ENCODE data around the gene NOM1. TPM values are rescaled to one million over a fixed set of nuclear protein-coding genes. Genes with fewer than 3 reads are reported as not detected.

The NOM1 gene
- total and polyA plus RNA-seq, 2 experiments from 2014 or later, result 17.7 to 36.5 TPM

DNA sequence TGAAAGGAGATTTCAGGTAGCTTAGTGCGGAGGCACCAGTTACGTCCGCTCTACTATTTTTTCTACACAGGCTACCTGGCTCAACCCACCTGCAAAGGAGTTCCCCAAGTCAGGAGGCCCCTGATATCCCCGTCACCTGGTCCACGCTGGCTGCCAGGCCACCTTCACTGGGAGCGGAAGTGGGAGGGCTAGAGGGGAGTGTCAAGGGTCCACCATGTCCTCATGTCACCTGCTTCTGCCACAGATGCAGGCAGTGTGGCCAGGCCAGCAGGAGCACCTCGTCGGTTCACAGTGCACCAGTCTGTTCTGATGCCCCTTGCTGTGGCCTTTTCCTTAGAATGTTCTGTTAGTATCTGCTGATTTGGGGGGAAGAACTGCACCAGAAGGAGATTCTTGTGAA is 16.9 kb downstream of the NOM1 start:
- H3F3A ChIP-seq (replicated peaks; ENCODE audit: low read depth), result no peaks in the 10 kb centered on the region
- TF ChIP-seq EZH2phosphoT487 (IDR thresholded peaks at IDR 0.05; ENCODE audit: unreplicated experiment) (no peak), POLR2AphosphoS5 (IDR thresholded peaks at IDR 0.05; ENCODE audit: low read depth) (no peak), ZNF114 (CRISPR knock-in tag; IDR thresholded peaks at IDR 0.05) (no peak), ZNF462 (CRISPR knock-in tag; IDR thresholded peaks at IDR 0.05) (no peak), STAT1 (IDR thresholded peaks at IDR 0.05; ENCODE audit: unreplicated experiment) (no peak), NANOG (IDR thresholded peaks at IDR 0.05; ENCODE audit: borderline replicate concordance) (no peak), CREB1 (CRISPR knock-in tag; IDR thresholded peaks at IDR 0.05; ENCODE audit: low read depth) (no peak), ZNF331 (CRISPR knock-in tag; IDR thresholded peaks at IDR 0.05; ENCODE audit: low read depth) (no peak), REST (IDR thresholded peaks at IDR 0.05; ENCODE audit: unreplicated experiment) (no peak), EZH2 (IDR thresholded peaks at IDR 0.05; ENCODE audit: low read depth, unreplicated experiment) (no peak), JUNB (IDR thresholded peaks at IDR 0.05; ENCODE audit: unreplicated experiment) (no peak)
- TF ChIP-seq, protein P1, sequence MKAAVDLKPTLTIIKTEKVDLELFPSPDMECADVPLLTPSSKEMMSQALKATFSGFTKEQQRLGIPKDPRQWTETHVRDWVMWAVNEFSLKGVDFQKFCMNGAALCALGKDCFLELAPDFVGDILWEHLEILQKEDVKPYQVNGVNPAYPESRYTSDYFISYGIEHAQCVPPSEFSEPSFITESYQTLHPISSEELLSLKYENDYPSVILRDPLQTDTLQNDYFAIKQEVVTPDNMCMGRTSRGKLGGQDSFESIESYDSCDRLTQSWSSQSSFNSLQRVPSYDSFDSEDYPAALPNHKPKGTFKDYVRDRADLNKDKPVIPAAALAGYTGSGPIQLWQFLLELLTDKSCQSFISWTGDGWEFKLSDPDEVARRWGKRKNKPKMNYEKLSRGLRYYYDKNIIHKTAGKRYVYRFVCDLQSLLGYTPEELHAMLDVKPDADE (IDR thresholded peaks at IDR 0.05), result no peak
- TF ChIP-seq, protein P2, sequence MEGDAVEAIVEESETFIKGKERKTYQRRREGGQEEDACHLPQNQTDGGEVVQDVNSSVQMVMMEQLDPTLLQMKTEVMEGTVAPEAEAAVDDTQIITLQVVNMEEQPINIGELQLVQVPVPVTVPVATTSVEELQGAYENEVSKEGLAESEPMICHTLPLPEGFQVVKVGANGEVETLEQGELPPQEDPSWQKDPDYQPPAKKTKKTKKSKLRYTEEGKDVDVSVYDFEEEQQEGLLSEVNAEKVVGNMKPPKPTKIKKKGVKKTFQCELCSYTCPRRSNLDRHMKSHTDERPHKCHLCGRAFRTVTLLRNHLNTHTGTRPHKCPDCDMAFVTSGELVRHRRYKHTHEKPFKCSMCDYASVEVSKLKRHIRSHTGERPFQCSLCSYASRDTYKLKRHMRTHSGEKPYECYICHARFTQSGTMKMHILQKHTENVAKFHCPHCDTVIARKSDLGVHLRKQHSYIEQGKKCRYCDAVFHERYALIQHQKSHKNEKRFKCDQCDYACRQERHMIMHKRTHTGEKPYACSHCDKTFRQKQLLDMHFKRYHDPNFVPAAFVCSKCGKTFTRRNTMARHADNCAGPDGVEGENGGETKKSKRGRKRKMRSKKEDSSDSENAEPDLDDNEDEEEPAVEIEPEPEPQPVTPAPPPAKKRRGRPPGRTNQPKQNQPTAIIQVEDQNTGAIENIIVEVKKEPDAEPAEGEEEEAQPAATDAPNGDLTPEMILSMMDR (conservative IDR thresholded peaks at IDR 0.05; ENCODE audit: low read depth in 2 of 2), result no peak
- H3K27me3 ChIP-seq (ENCODE audit: insufficient read depth), result no peaks in the 10 kb centered on the region
- H2AFZ ChIP-seq, result no peak overlapping the region
- no peaks in the 10 kb centered on the region for H3K4me1 Mint-ChIP-seq
- H3K9me2 ChIP-seq (ENCODE audit: insufficient read depth), result no peaks in the 10 kb centered on the region
- no peaks in the 10 kb centered on the region for H3K4me1 ChIP-seq (ENCODE audit: insufficient read depth)
- H3K4me3 ChIP-seq, result no peak overlapping the region
- peaks cover 3% of the 10 kb centered on the region for H3K27me3 Mint-ChIP-seq (ENCODE audit: insufficient read depth, low read depth, poor library complexity)
- peaks cover 30% of the 10 kb centered on the region for H4K20me1 ChIP-seq (replicated peaks; ENCODE audit: insufficient read depth)
- peaks cover 88% of the 10 kb centered on the region for H3K36me3 Mint-ChIP-seq (ENCODE audit: low read depth)
- H3K4me2 ChIP-seq, result no peak overlapping the region
- H3K36me3 ChIP-seq (ENCODE audit: insufficient read depth), result peaks cover 73% of the 10 kb centered on the region
- no peak overlapping the region for H3K27ac Mint-ChIP-seq
- no peaks in the 10 kb centered on the region for H3K79me2 ChIP-seq (replicated peaks; ENCODE audit: insufficient read depth)
- no peaks in the 10 kb centered on the region for H3K9me3 Mint-ChIP-seq
- DNase-seq (ENCODE audit: low spot score), result no peak
- H3K4me3 Mint-ChIP-seq, result no peak overlapping the region
- H3K27ac ChIP-seq (ENCODE audit: low read depth), result no peak overlapping the region
- ATAC-seq, result no peak

All from GM23338 (cell line).